OCI-LY1 (cell line): ENCODE results near the gene PAM16.

Source experiments
- H2AFZ ChIP-seq: fragments of 200-600 bp; sonication (generic), shearing (Covaris generic); 2 replicates; pipeline ENCODE4 v1.6.0; 2014; ENCODE audit warnings: antibody characterized with exemption, mild to moderate bottlenecking, low read length
- H3F3A ChIP-seq: fragments of 200-600 bp; sonication (generic), shearing (Covaris generic); 2 replicates; pipeline ENCODE4 v1.6.0; 2014; ENCODE audit warnings: mild to moderate bottlenecking, antibody characterized with exemption, low read length, moderate library complexity; ENCODE audit not compliant: insufficient read depth
- H3K27ac ChIP-seq: fragments of 200-600 bp; sonication (generic); 2 replicates; pipeline ENCODE4 v1.5.1; 2014; ENCODE audit warnings: low read length, mixed run types, mild to moderate bottlenecking, low read depth; ENCODE audit not compliant: poor library complexity, severe bottlenecking
- H3K27me3 ChIP-seq: fragments of 200-600 bp; sonication (generic); 2 replicates; pipeline ENCODE4 v1.6.0; 2014; ENCODE audit warnings: antibody characterized with exemption, mild to moderate bottlenecking, low read length, moderate library complexity; ENCODE audit not compliant: insufficient read depth
- H3K36me3 ChIP-seq: fragments of 200-600 bp; sonication (generic); 2 replicates; pipeline ENCODE4 v1.6.1; 2014; ENCODE audit warnings: mild to moderate bottlenecking, antibody characterized with exemption, low read length, moderate library complexity, mixed read lengths; ENCODE audit not compliant: insufficient read depth
- H3K4me1 ChIP-seq: fragments of 200-600 bp; sonication (generic); 2 replicates; pipeline ENCODE4 v1.5.1; 2014; ENCODE audit warnings: mild to moderate bottlenecking, low read length, moderate library complexity; ENCODE audit not compliant: insufficient read depth, severe bottlenecking
- H3K4me2 ChIP-seq: fragments of 200-600 bp; sonication (generic), shearing (Covaris generic); 2 replicates; pipeline ENCODE4 v1.6.1; 2014; ENCODE audit warnings: low read length
- H3K4me3 ChIP-seq: fragments of 200-600 bp; sonication (generic); 2 replicates; pipeline ENCODE4 v1.5.1; 2014; ENCODE audit warnings: low read length, low read depth, mild to moderate bottlenecking, mixed read lengths; ENCODE audit not compliant: poor library complexity, severe bottlenecking
- H3K79me2 ChIP-seq: fragments of 200-600 bp; shearing (Covaris generic); 2 replicates; pipeline ENCODE4 v1.6.1; 2016; ENCODE audit warnings: mixed run types, low read length, mixed read lengths; ENCODE audit not compliant: insufficient read depth
- H3K9ac ChIP-seq: fragments of 200-600 bp; sonication (generic), shearing (Covaris generic); 2 replicates; pipeline ENCODE4 v1.6.1; 2014; ENCODE audit warnings: mild to moderate bottlenecking, low read length, mixed read lengths
- H3K9me2 ChIP-seq: fragments of 200-600 bp; sonication (generic), shearing (Covaris generic); 2 replicates; pipeline ENCODE4 v1.6.1; 2014; ENCODE audit warnings: low read depth, mild to moderate bottlenecking, low read length, mixed read lengths
- H3K9me3 ChIP-seq: fragments of 200-600 bp; shearing (Covaris generic); 2 replicates; pipeline ENCODE4 v1.6.1; 2014; ENCODE audit warnings: low read length, mixed read lengths
- H4K20me1 ChIP-seq: fragments of 200-600 bp; sonication (generic), shearing (Covaris generic); 2 replicates; pipeline ENCODE4 v1.6.0; 2016; ENCODE audit warnings: mild to moderate bottlenecking, low read length; ENCODE audit not compliant: insufficient read depth
- EZH2 ChIP-seq: fragments of 200-600 bp; sonication (generic), shearing (Covaris generic); IDR thresholded peaks from 2 replicates; pipeline ENCODE4 v1.8.0; 2017; ENCODE audit warnings: borderline replicate concordance, mixed run types, mild to moderate bottlenecking, antibody characterized with exemption, low read length, moderate library complexity, mixed read lengths
- TF ChIP-seq, protein P1 (sequence below): fragments of 200-600 bp; sonication (generic), shearing (Covaris generic); IDR thresholded peaks from 2 replicates; pipeline ENCODE4 v1.5.1; 2017; ENCODE audit warnings: mild to moderate bottlenecking, antibody characterized with exemption, low read length, moderate library complexity, mixed read lengths

The PAM16 gene

DNA sequence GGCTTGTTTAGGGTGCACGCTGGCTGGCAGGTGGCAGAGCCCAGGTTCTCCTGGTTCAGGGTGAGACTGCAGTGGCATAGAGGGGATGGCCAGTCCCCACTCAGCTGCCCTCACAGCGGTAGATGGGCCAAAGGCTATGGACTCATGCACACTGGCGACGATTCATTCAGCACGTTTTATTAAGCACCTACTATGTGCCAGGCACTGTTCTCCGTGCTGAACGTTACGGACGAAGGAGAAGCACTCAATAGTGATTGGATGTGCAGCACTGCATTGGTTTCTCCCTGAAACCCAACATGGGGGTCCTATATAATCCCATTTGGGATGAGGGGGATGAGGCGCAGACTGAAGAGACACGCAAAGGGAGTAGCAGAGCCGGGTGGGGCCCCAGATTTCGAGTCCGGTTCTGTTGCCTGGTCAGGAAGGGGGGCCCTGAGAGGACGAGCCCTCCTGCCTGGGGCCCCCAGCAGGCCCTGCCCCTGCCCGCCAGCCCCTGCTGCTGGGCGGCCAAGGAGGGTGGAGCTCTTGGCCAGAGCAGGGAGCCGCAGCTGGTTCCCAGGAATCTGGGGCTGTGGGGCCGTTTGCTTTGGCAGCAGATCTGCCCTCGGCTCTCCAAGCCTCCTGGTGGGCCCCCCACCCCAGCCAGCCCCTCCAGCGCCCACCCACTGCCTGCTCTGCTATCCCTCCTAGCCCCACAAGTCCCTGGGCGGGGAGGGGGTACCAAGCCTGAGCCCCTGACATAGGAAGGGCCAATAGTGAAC is 26.4 kb downstream of the PAM16 start:
- no peaks in the 10 kb centered on the region for H4K20me1 ChIP-seq
- H3K4me2 ChIP-seq: no peak overlapping the region
- H3K79me2 ChIP-seq: no peaks in the 10 kb centered on the region
- H3K9me2 ChIP-seq: no peaks in the 10 kb centered on the region
- H3K36me3 ChIP-seq: no peaks in the 10 kb centered on the region
- no peak overlapping the region for H2AFZ ChIP-seq
- no peak overlapping the region for H3K4me3 ChIP-seq
- H3K9me3 ChIP-seq: no peaks in the 10 kb centered on the region
- TF ChIP-seq, protein P1, sequence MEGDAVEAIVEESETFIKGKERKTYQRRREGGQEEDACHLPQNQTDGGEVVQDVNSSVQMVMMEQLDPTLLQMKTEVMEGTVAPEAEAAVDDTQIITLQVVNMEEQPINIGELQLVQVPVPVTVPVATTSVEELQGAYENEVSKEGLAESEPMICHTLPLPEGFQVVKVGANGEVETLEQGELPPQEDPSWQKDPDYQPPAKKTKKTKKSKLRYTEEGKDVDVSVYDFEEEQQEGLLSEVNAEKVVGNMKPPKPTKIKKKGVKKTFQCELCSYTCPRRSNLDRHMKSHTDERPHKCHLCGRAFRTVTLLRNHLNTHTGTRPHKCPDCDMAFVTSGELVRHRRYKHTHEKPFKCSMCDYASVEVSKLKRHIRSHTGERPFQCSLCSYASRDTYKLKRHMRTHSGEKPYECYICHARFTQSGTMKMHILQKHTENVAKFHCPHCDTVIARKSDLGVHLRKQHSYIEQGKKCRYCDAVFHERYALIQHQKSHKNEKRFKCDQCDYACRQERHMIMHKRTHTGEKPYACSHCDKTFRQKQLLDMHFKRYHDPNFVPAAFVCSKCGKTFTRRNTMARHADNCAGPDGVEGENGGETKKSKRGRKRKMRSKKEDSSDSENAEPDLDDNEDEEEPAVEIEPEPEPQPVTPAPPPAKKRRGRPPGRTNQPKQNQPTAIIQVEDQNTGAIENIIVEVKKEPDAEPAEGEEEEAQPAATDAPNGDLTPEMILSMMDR: no peak
- TF ChIP-seq EZH2: no peak
- H3K27me3 ChIP-seq: peaks cover 7% of the 10 kb centered on the region; the same call in 1 of the 2 replicates
- peaks cover 5% of the 10 kb centered on the region for H3K4me1 ChIP-seq
- H3K9ac ChIP-seq: no peak overlapping the region
- no peak overlapping the region for H3K27ac ChIP-seq
- H3F3A ChIP-seq: no peaks in the 10 kb centered on the region

DNA sequence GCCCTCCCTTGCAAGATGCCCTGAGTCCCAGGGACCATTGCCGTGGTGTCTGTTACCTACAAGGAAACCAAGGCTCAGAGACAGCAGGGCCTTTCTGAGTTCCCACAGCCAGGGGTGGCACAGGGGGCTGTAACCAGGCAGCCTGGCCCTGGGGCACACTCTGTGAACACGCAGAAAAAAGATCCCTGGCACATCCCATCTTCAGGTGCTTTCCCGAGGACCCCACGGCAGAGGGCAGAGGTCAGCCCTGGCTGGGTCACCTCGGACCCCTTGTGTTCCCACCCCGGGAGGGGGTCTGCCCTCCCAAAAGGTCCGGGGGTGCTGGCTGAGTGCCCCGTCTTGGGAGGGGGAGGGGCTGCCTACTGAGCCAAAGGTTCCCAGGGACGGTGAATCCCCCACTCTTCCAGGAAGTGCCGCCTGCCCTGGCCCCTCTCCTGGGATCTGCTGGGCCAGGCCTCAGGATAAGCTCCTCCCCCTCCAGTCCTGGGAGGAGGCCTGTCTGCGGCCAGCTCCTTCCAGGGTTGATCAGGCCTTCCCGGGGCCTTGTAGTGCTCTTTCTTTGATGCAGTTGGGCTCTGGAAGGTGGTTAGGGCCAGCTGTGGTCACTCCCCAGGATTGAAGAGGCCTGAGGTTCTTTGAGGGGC is 27.2 kb downstream of the PAM16 start:
- Histone ChIP-seq H3K9ac (no peak overlapping the region), H2AFZ (no peak overlapping the region), H3K4me3 (no peak overlapping the region)

DNA sequence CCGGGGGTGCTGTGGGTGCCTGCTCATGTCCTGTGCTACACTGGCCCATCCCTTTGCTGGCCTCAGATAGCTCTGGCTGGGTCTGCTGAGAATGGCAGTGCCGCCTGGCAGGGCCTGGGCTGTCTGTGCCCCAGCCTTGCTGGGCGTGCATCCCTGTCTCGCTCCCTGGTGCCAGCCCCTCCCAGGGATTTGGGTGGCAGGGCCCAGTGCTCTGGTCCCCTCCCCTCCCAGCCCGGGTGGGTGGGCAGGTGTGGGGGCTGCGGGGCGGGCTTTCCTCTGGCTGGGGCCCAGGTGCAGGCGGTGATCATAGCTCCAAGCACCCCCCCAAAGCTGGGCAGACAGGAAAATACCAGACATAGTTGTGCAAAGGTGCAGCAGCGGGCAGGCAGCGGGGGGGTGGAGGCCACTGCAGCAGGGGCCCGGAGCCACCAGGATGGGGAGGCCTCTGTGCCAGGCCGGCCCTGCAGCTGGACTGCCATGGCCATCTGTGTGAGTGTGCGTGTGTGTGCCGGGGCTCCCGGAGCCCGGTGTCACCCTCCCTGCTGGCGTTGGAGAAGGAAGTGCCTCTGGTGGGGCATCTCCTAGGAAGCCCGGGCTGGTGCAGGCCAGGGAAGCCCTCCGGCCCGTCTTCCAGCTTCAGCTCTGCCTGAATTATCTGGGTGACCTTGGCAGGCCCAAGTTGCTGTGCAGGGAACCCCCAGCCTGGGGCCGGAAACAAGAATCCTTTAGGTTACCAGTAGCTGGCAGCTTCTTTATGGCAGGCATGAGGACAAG is 27.9 kb downstream of the PAM16 start:
- Histone ChIP-seq H3K4me2 (no peak overlapping the region), H3K4me1 (peaks cover 5% of the 10 kb centered on the region), H3K9me2 (no peaks in the 10 kb centered on the region), H3K9ac (no peak overlapping the region), H3K79me2 (no peaks in the 10 kb centered on the region), H3K4me3 (no peak overlapping the region), H2AFZ (no peak overlapping the region), H3K27ac (no peak overlapping the region), H4K20me1 (no peaks in the 10 kb centered on the region), H3K27me3 (peaks cover 4% of the 10 kb centered on the region; the same call in 1 of the 2 replicates), H3K36me3 (no peaks in the 10 kb centered on the region), H3K9me3 (no peaks in the 10 kb centered on the region), H3F3A (no peaks in the 10 kb centered on the region)
- TF ChIP-seq EZH2: no peak
- TF ChIP-seq, protein P1: no peak

More for the DNA sequence above, 27.2 kb downstream of the PAM16 start:
- no peaks in the 10 kb centered on the region for H3K36me3 ChIP-seq
- no peak overlapping the region for H3K4me2 ChIP-seq
- TF ChIP-seq, protein P1: no peak
- no peak for TF ChIP-seq EZH2
- no peaks in the 10 kb centered on the region for H4K20me1 ChIP-seq
- H3K27ac ChIP-seq: no peak overlapping the region
- no peaks in the 10 kb centered on the region for H3K9me2 ChIP-seq
- H3K27me3 ChIP-seq: peaks cover 4% of the 10 kb centered on the region; the same call in 1 of the 2 replicates
- no peaks in the 10 kb centered on the region for H3K79me2 ChIP-seq
- no peaks in the 10 kb centered on the region for H3F3A ChIP-seq
- no peaks in the 10 kb centered on the region for H3K9me3 ChIP-seq
- peaks cover 5% of the 10 kb centered on the region for H3K4me1 ChIP-seq
